HG03342 (cell line): Measurements from ENCODE around the gene ZNF691.
"Not testable (repeated sequence)": the region's sequence is repeated elsewhere in the genome, so short reads cannot be mapped to it uniquely, and the experiment has no call there.

Source experiments
- ATAC-seq: cut with Tn5 transposase; IDR thresholded peaks from one replicate; pipeline ENCODE4 v1.9.1; 2021; ENCODE audit warnings: mild to moderate bottlenecking, moderate library complexity; ENCODE audit not compliant: unreplicated experiment

Gene ZNF691

GRCh38 chr1:42846257-42847110, at the start of gene ZNF691:
ZNF691 (plus strand) TSS chr1:42846613; CDS start chr1:42849659, 3,046 bp downstream.
- ATAC-seq: peak; percentile 96

GRCh38 chr1:42797414-42797813, 49.0 kb upstream of the ZNF691 start:
- no peak for ATAC-seq

GRCh38 chr1:42797979-42798378, 48.4 kb upstream of the ZNF691 start:
- no peak for ATAC-seq

- no peak for ATAC-seq
Measured at GRCh38 chr1:42801832-42802473, 44.5 kb upstream of the ZNF691 start.

GRCh38 chr1:42806171-42806570, 40.2 kb upstream of the ZNF691 start:
- no peak for ATAC-seq

- ATAC-seq: no peak
Measured at GRCh38 chr1:42806593-42806992, 39.8 kb upstream of the ZNF691 start.

- no peak for ATAC-seq
Measured at GRCh38 chr1:42807056-42807668, 39.3 kb upstream of the ZNF691 start.

- not testable (repeated sequence) for ATAC-seq
Measured at GRCh38 chr1:42814815-42815214, 31.6 kb upstream of the ZNF691 start.

GRCh38 chr1:42815941-42816584, 30.4 kb upstream of the ZNF691 start:
- ATAC-seq: peak; percentile 7

- ATAC-seq: peak; percentile 72
Measured at GRCh38 chr1:42816585-42817439, 29.6 kb upstream of the ZNF691 start, which contains the start of the genes ERMAP and SVBP. ERMAP (plus strand) TSS chr1:42817122; CDS start chr1:42830449, 13,327 bp downstream. SVBP (minus strand) TSS chr1:42817397; CDS start chr1:42816544, 853 bp downstream.

GRCh38 chr1:42817440-42817767, 29.0 kb upstream of the ZNF691 start:
- ATAC-seq: no peak

- no peak for ATAC-seq
Measured at GRCh38 chr1:42817976-42818375, 28.4 kb upstream of the ZNF691 start.

- ATAC-seq: no peak
Measured at GRCh38 chr1:42820813-42821212, 25.6 kb upstream of the ZNF691 start.

- ATAC-seq: no peak
Measured at GRCh38 chr1:42821690-42822089, 24.7 kb upstream of the ZNF691 start.

- ATAC-seq: no peak
Measured at GRCh38 chr1:42822800-42823392, 23.5 kb upstream of the ZNF691 start.

GRCh38 chr1:42824481-42825035, 21.9 kb upstream of the ZNF691 start:
- no peak for ATAC-seq

GRCh38 chr1:42825036-42825851, 21.2 kb upstream of the ZNF691 start:
- no peak for ATAC-seq

GRCh38 chr1:42830631-42831030, 15.8 kb upstream of the ZNF691 start:
- ATAC-seq: no peak

GRCh38 chr1:42831273-42831672, 15.1 kb upstream of the ZNF691 start:
- no peak for ATAC-seq
